Posterior cingulate gyrus (tissue), 11 donors: ENCODE data around the gene NCAPD3.
A peak's percentile ranks its signal among the peaks of the same experiment; 100 is the strongest.
"Not testable (repeated sequence)": the region's sequence is repeated elsewhere in the genome, so short reads cannot be mapped to it uniquely, and the experiment has no call there.

ENCODE experiments used
- DNase-seq, 10 donors: peaks; one replicate each; pipeline versions ENCODE4 v3.0.0 to v3.0.0-alpha.2; 2020 to 2021; ENCODE audit warnings: mixed read lengths in 3 of 10
- intact Hi-C: fragments of 100-400 bp; cut with DNase I; formaldehyde crosslinking; loops from one replicate; pipeline ENCODE4 v1.15.1; 2023

NCAPD3 gene

GRCh38 chr11:134142536-134142935 is 81.2 kb downstream of the NCAPD3 start:
- intact Hi-C loops: no loop called here
- no peak for DNase-seq

GRCh38 chr11:134140961-134141490 is 82.7 kb downstream of the NCAPD3 start:
- intact Hi-C loops: no loop called here
- DNase-seq: no peak

GRCh38 chr11:134139873-134140331 is 83.9 kb downstream of the NCAPD3 start:
- DNase-seq: peak in 9 of 10 donors; percentile 46 to 95 (median 76)
- intact Hi-C loops: loop anchor here (1.0 to 5.0 kb wide), 2 partner anchors 90 to 213 kb away; no protein-coding TSS in a partner anchor

- DNase-seq: no peak
- intact Hi-C loops: loop anchor here (1.0 to 5.0 kb wide), 2 partner anchors 89 to 212 kb away; no protein-coding TSS in a partner anchor
Observed at GRCh38 chr11:134139303-134139872, 84.4 kb downstream of the NCAPD3 start.

GRCh38 chr11:134138376-134138775 is 85.4 kb downstream of the NCAPD3 start:
- intact Hi-C loops: loop anchor here (5.0 kb wide), 1 partner anchor 211 kb away; no protein-coding TSS in a partner anchor
- no peak for DNase-seq

GRCh38 chr11:134134167-134134566 is 89.6 kb downstream of the NCAPD3 start:
- intact Hi-C loops: no loop called here

GRCh38 chr11:134132808-134133207 is 91.0 kb downstream of the NCAPD3 start:
- no peak for DNase-seq
- intact Hi-C loops: no loop called here

More at GRCh38 chr11:134134167-134134566, 89.6 kb downstream of the NCAPD3 start:
- DNase-seq: no peak

- DNase-seq: no peak
- intact Hi-C loops: no loop called here
Observed at GRCh38 chr11:134131628-134132244, 92.0 kb downstream of the NCAPD3 start.

- DNase-seq: peak in 8 of 10 donors; percentile 58 to 96 (median 62)
- intact Hi-C loops: no loop called here
Observed at GRCh38 chr11:134126217-134126822, 97.4 kb downstream of the NCAPD3 start.

GRCh38 chr11:134125507-134125906 is 98.3 kb downstream of the NCAPD3 start:
- DNase-seq: no peak
- intact Hi-C loops: no loop called here

GRCh38 chr11:134124660-134125451 is 98.9 kb downstream of the NCAPD3 start:
- peak; percentile 51 to 97 (median 72) for DNase-seq
- intact Hi-C loops: no loop called here

- intact Hi-C loops: loop anchor here (2.0 kb wide), 1 partner anchor 52 kb away; the partner anchor contains the start of gene JAM3
- peak; percentile 56 to 96 (median 74) for DNase-seq
Observed at GRCh38 chr11:134120921-134121526, 102.7 kb downstream of the NCAPD3 start.

GRCh38 chr11:134120143-134120850 is 103.5 kb downstream of the NCAPD3 start:
- peak in 7 of 10 donors; percentile 43 to 92 (median 65) for DNase-seq
- intact Hi-C loops: loop anchor here (2.0 kb wide), 1 partner anchor 51 kb away; the partner anchor contains the start of gene JAM3

GRCh38 chr11:134119094-134119493 is 104.7 kb downstream of the NCAPD3 start:
- DNase-seq: no peak
- intact Hi-C loops: no loop called here

GRCh38 chr11:134118006-134118405 is 105.8 kb downstream of the NCAPD3 start:
- intact Hi-C loops: no loop called here
- DNase-seq: no peak

- DNase-seq: no peak
- intact Hi-C loops: no loop called here
Observed at GRCh38 chr11:134116210-134116609, 107.6 kb downstream of the NCAPD3 start.

- intact Hi-C loops, DNase-seq: not testable (repeated sequence)
Observed at GRCh38 chr11:134113787-134114186, 110.0 kb downstream of the NCAPD3 start.

- intact Hi-C loops: no loop called here
- DNase-seq: no peak
Observed at GRCh38 chr11:134110252-134110815, 113.4 kb downstream of the NCAPD3 start.
